ENCODE results near the gene JAK2.

GRCh38 chr9:4959031-4959430 is 26.0 kb upstream of the JAK2 start:
- no peak for TF ChIP-seq CTCF (IDR thresholded peaks at IDR 0.05 in 4 of 5, conservative IDR thresholded peaks at IDR 0.05 in 1 of 5)
- TF ChIP-seq POLR2A (IDR thresholded peaks at IDR 0.05), result no peak
